ENCODE results near the gene TRIM5. TPM values are rescaled to one million over a fixed set of nuclear protein-coding genes. Genes with fewer than 3 reads are reported as not detected.

The TRIM5 gene
- total RNA-seq, 1 experiment from 2014 or later: 21.5 TPM

- Histone ChIP-seq H2BK120ac (ENCODE audit: low read depth, low read length, poor library complexity, severe bottlenecking) (no peak overlapping the region), H2BK20ac (ENCODE audit: low read depth, low read length, poor library complexity, severe bottlenecking) (no peak overlapping the region), H3K18ac (ENCODE audit: insufficient read length, low read depth, low read length) (no peak overlapping the region), H3K79me1 (ENCODE audit: insufficient read depth, low read depth, low read length, poor library complexity, severe bottlenecking) (no peaks in the 10 kb centered on the region), H3K56ac (ENCODE audit: insufficient read length, low read depth, low read length) (no peak overlapping the region), H2BK15ac (ENCODE audit: low read depth, low read length) (no peak overlapping the region), H3K14ac (ENCODE audit: insufficient read depth, low read length) (no peak overlapping the region), H4K20me1 (ENCODE audit: control insufficient read depth, insufficient read depth, insufficient read length) (no peaks in the 10 kb centered on the region), H2BK5ac (ENCODE audit: insufficient read length, low read length) (no peak overlapping the region), H3K9me3 (ENCODE audit: control insufficient read depth, low read depth, low read length) (no peaks in the 10 kb centered on the region), H3K9ac (ENCODE audit: extremely low read depth, insufficient read length, low read length) (no peak overlapping the region), H3K79me2 (ENCODE audit: insufficient read depth, low read length) (no peaks in the 10 kb centered on the region; the same call in 1 of the 2 replicates), H3K27me3 (ENCODE audit: insufficient read depth, low read length) (no peaks in the 10 kb centered on the region; the same call in 1 of the 2 replicates), H3K4me2 (ENCODE audit: insufficient read depth, insufficient read length, low read length) (no peak overlapping the region), H3K4me1 (ENCODE audit: insufficient read depth, low read length) (peaks cover 13% of the 10 kb centered on the region; the same call in 1 of the 2 replicates), H3T11ph (ENCODE audit: low read length) (no peak overlapping the region), H4K91ac (ENCODE audit: insufficient read length, low read depth, low read length) (no peak overlapping the region), H3K23ac (ENCODE audit: insufficient read length, low read depth, low read length) (no peak overlapping the region), H2AK5ac (ENCODE audit: insufficient read length, low read length) (no peak overlapping the region), H3K4ac (ENCODE audit: low read depth, low read length) (no peak overlapping the region), H2BK12ac (ENCODE audit: insufficient read length, low read depth, low read length) (no peak overlapping the region), H4K8ac (replicated peaks; ENCODE audit: insufficient read length, low read depth, low read length) (no peak overlapping the region), H3K27ac (ENCODE audit: insufficient read length, low read depth, low read length) (no peak overlapping the region), H4K5ac (ENCODE audit: insufficient read length, low read depth, low read length) (no peak overlapping the region), H2AFZ (ENCODE audit: low read length) (no peak overlapping the region), H3K23me2 (ENCODE audit: insufficient read length, low read depth, low read length, poor library complexity, severe bottlenecking) (no peaks in the 10 kb centered on the region)
- no peak overlapping the region for H3K4me3 Mint-ChIP-seq
- H3K27ac Mint-ChIP-seq: no peak overlapping the region
- TF ChIP-seq CTCF (conservative IDR thresholded peaks at IDR 0.05): no peak
- H3K9me3 Mint-ChIP-seq: no peaks in the 10 kb centered on the region; a peak in 1 of 5 replicates
- H3K36me3 Mint-ChIP-seq (ENCODE audit: insufficient read depth in 1 of 3, low read depth in 3 of 3): no peaks in the 10 kb centered on the region
- no CpG with 5 or more reads among the region's 5 CpGs for WGBS (ENCODE audit: extremely low coverage, insufficient read length, low lambda C conversion rate)
- H3K27me3 Mint-ChIP-seq (ENCODE audit: low read depth): 0 out of 2 replicates have a peak, but pooled peaks cover 2% of the 10 kb centered on the region
- DNase-seq: no peak
- peaks cover 19 to 26% of the 10 kb centered on the region in 2 experiments for H3K4me1 Mint-ChIP-seq
Observed at GRCh38 chr11:5626196-5626595, 58.7 kb downstream of the TRIM5 start.
